GM19351 (cell line): ENCODE measurements around the gene CDK15.
"Not testable (repeated sequence)": the region's sequence is repeated elsewhere in the genome, so short reads cannot be mapped to it uniquely, and the experiment has no call there.

Experiments used
- ATAC-seq: cut with Tn5 transposase; IDR thresholded peaks from one replicate; pipeline ENCODE4 v1.9.1; 2021; ENCODE audit warnings: mild to moderate bottlenecking, moderate library complexity; ENCODE audit not compliant: unreplicated experiment

Gene CDK15

GRCh38 chr2:201788371-201788770 is 18.0 kb upstream of the CDK15 start:
- no peak for ATAC-seq

GRCh38 chr2:201789395-201789794 is 16.9 kb upstream of the CDK15 start:
- no peak for ATAC-seq

GRCh38 chr2:201790291-201790690 is 16.0 kb upstream of the CDK15 start:
- ATAC-seq: no peak

GRCh38 chr2:201790989-201791388 is 15.3 kb upstream of the CDK15 start:
- ATAC-seq: no peak

- no peak for ATAC-seq
These were observed 12.7 kb upstream of the CDK15 start for GRCh38 chr2:201793631-201794030.

GRCh38 chr2:201794294-201794693 is 12.0 kb upstream of the CDK15 start:
- ATAC-seq: no peak

- ATAC-seq: no peak
These were observed 10.5 kb upstream of the CDK15 start for GRCh38 chr2:201795607-201796477.

GRCh38 chr2:201796478-201796865 is 9.9 kb upstream of the CDK15 start:
- ATAC-seq: no peak

GRCh38 chr2:201797175-201797840 is 9.0 kb upstream of the CDK15 start:
- no peak for ATAC-seq

GRCh38 chr2:201798252-201798913 is 8.0 kb upstream of the CDK15 start:
- no peak for ATAC-seq

- not testable (repeated sequence) for ATAC-seq
These were observed 7.4 kb upstream of the CDK15 start for GRCh38 chr2:201798914-201799285.

GRCh38 chr2:201807452-201807999 is 1.2 kb downstream of the CDK15 start:
- no peak for ATAC-seq

- ATAC-seq: no peak
These were observed 1.7 kb downstream of the CDK15 start for GRCh38 chr2:201808027-201808426.

GRCh38 chr2:201809633-201810032 is 3.3 kb downstream of the CDK15 start:
- no peak for ATAC-seq

- not testable (repeated sequence) for ATAC-seq
These were observed 4.3 kb downstream of the CDK15 start for GRCh38 chr2:201810604-201811003.

- no peak for ATAC-seq
These were observed 7.8 kb downstream of the CDK15 start for GRCh38 chr2:201813996-201814760.

GRCh38 chr2:201816657-201817575 is 10.6 kb downstream of the CDK15 start:
- no peak for ATAC-seq

GRCh38 chr2:201820383-201821007 is 14.2 kb downstream of the CDK15 start:
- ATAC-seq: no peak

- ATAC-seq: no peak
These were observed 14.7 kb downstream of the CDK15 start for GRCh38 chr2:201821080-201821479.
